IPS-NIHi11 (cell line): ENCODE results near the gene DIP2C.

Experiments
- DNase-seq: peaks from one replicate; pipeline ENCODE4 v3.0.0; 2012; ENCODE audit warnings: mixed read lengths, low spot score

DIP2C gene

GRCh38 chr10:569961-570627 is 119.4 kb downstream of the DIP2C start:
- no peak for DNase-seq

GRCh38 chr10:568848-569247 is 120.6 kb downstream of the DIP2C start:
- no peak for DNase-seq

GRCh38 chr10:567869-568268 is 121.6 kb downstream of the DIP2C start:
- no peak for DNase-seq

- no peak for DNase-seq
Observed at GRCh38 chr10:566241-566885, 123.1 kb downstream of the DIP2C start.

- no peak for DNase-seq
Observed at GRCh38 chr10:565676-566075, 123.8 kb downstream of the DIP2C start.

- DNase-seq: no peak
Observed at GRCh38 chr10:565146-565545, 124.3 kb downstream of the DIP2C start.

GRCh38 chr10:563827-564226 is 125.6 kb downstream of the DIP2C start:
- DNase-seq: no peak

- DNase-seq: no peak
Observed at GRCh38 chr10:562142-562541, 127.3 kb downstream of the DIP2C start.

GRCh38 chr10:561721-562120 is 127.7 kb downstream of the DIP2C start:
- DNase-seq: no peak

GRCh38 chr10:560314-560992 is 129.0 kb downstream of the DIP2C start:
- no peak for DNase-seq

GRCh38 chr10:559767-560047 is 129.8 kb downstream of the DIP2C start:
- no peak for DNase-seq

GRCh38 chr10:558891-559766 is 130.3 kb downstream of the DIP2C start:
- no peak for DNase-seq

- DNase-seq: no peak
Observed at GRCh38 chr10:558364-558763, 131.1 kb downstream of the DIP2C start.

- no peak for DNase-seq
Observed at GRCh38 chr10:557792-558328, 131.6 kb downstream of the DIP2C start.

- no peak for DNase-seq
Observed at GRCh38 chr10:556971-557637, 132.4 kb downstream of the DIP2C start.

GRCh38 chr10:555682-556350 is 133.7 kb downstream of the DIP2C start:
- no peak for DNase-seq

GRCh38 chr10:555281-555680 is 134.2 kb downstream of the DIP2C start:
- DNase-seq: no peak

- no peak for DNase-seq
Observed at GRCh38 chr10:554182-554848, 135.2 kb downstream of the DIP2C start.

GRCh38 chr10:553233-553632 is 136.2 kb downstream of the DIP2C start:
- DNase-seq: no peak

GRCh38 chr10:552679-553078 is 136.8 kb downstream of the DIP2C start:
- DNase-seq: no peak
